Stimulated activated CD4-positive, alpha-beta T cell treated with anti-CD3 and anti-CD28 coated beads, Interleukin-12 subunit alpha, Interleukin-12 subunit beta, amount 100 ng/mL, for 24 hours (primary cell): Measurements from ENCODE around the gene VPS26B.
"Not testable (repeated sequence)": the region's sequence is repeated elsewhere in the genome, so short reads cannot be mapped to it uniquely, and the experiment has no call there.

Experiments
- DNase-seq, 2 experiments: peaks; one replicate each; pipeline ENCODE4 v3.0.0-alpha.2; 2020; ENCODE audit warnings: low read depth in 2 of 2

The VPS26B gene

DNA sequence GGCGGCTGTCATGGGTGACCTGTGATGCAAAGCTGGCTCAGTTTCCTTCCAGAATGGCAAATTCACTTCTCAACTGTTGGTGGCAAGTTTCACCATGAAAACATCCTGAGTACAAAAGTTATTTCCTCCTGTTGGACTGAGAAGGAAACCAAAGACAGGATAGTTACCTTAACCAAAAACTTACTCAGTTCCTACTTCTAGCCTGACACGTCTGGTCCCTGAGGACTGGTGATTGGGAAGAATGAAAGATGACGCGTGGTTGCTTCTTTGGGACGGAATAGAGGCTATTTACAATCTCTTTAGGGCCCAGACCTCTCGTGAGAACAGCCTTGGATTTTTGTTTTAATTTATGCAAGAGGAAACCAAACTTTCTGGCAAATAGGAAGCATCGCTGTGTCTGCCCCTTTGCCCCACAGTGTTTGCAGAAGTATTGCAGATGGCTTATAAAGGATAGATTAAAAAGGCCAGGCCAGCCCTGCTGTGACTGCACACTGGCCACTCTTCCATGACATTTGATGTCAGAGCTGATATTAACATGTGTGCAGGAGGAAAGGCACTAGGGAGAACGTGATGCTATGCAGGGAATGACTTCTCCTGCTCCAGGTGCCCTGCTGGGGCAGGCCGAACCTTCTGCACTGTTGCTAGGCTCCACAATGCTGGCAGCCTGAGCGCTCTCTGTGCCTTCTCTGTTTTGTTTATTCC lies 7.6 kb downstream of the VPS26B start:
- DNase-seq: no peak

DNA sequence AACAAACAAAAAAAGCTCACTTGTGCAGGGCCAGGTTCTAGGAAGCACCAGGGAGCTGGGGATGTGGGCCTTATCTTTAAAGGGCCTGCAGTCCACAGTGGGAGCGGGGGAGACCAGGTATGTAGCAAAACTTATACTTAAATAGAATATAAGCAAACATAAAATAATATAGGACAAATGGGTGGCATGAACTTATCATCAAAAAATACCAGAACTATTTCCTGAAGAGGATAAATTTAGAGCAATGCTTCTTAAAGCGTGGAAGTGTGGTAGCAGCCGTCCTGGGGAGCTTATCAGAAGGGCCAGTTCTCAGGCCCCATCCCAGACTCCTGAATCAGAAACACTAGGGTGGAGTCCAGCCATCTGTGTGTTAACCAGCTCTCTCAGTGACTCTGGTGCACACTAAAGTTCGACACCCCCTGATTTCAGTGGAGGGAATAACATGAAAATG lies 9.3 kb downstream of the VPS26B start:
- DNase-seq: no peak

- no peak for DNase-seq
These were observed 10.9 kb downstream of the VPS26B start for GRCh38 chr11:134235399-134235798.

DNA sequence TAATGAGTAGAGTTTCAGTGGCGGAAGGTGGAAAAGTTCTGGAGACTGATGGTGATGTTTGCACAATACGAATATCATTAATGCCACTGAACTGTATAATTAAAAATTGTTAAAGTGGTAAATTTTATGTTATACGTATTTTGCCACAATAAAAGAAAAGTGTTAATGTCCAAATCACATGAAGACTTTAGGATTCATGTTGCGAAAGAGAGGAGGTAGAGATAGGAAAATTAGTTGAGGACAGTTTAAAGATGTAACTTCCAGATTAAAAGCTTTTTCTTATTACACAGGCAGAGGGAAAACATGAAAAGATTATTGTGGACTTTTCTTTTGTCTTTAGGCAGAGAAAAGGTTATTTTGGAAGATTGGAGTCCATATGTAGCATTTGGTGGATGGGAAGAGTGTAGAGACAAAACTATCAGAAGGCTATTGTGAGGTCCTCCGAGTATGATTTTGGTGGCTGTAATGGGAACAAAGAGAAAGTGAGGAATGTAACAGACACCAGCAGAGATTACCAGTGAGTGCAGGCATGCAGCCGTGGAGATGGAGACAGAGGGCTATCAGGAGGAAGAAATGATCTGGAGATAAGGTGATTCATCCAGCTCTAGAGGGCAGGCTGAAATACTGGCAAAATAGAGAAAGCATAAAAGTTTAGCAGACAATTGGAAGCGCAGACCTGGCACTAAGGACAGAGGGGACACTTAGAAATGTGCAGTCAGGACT lies 12.5 kb downstream of the VPS26B start:
- DNase-seq: no peak

DNA sequence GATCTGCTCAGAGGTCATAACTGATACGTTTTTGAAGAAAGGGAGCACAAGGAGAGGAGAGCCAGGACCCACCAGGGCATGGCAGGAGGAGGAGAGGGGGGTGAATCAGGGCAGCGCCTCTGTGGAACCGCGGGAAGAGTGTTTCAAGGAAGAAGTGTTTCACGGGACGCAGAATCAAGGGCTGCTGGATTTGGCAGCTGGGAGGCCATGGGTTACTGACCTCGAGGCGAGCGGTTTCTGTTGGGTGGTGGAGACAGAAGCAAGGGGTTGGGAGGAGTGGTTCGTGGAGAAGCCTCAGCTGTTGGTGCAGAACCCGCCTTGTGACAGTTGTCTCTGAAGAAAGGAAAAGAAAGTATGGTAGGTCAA lies 13.1 kb downstream of the VPS26B start:
- no peak for DNase-seq

DNA sequence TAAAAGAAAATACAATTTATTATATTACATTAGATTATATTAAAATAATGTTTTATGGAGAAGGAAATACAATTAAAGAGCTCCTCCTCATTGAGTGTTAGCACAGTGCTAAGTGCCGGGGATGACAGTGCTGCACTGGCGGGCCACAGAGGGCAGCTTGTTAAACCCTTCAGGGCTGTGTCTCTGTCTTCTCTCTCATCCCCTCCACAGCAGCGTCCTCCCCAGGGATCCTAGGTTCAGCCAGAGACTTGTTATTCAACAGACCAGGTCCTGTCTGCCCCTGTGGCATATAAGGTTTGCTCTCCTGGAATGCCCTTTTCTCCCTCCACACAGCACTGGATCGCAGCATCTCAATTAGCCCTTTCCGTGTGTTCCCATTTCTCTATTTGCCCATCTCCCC lies 14.5 kb downstream of the VPS26B start:
- DNase-seq: no peak

- no peak for DNase-seq
These were observed 16.1 kb downstream of the VPS26B start for GRCh38 chr11:134240592-134240991.

GRCh38 chr11:134242376-134242775 lies 17.9 kb downstream of the VPS26B start:
- DNase-seq: no peak

- no peak for DNase-seq
These were observed 19.4 kb downstream of the VPS26B start for GRCh38 chr11:134243913-134244312.

DNA sequence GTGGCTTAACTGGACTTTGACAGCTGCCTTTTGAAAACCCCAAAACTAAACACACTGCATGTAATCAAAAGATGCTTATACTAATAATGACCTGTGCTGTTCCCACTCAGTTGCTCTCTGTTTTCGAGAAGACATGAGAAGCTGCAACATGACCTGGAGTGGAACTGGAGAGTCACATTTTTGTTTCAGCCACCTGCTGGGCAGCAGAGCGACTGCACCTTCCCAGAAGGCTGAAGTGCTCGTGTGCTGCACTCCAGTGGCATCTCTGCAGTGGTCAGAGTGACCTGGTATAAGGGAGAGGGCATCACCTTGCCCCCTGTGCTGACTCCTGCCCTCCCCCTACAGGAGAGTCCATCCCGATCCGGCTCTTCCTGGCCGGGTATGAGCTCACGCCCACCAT lies 20.1 kb downstream of the VPS26B start:
- DNase-seq: no peak

DNA sequence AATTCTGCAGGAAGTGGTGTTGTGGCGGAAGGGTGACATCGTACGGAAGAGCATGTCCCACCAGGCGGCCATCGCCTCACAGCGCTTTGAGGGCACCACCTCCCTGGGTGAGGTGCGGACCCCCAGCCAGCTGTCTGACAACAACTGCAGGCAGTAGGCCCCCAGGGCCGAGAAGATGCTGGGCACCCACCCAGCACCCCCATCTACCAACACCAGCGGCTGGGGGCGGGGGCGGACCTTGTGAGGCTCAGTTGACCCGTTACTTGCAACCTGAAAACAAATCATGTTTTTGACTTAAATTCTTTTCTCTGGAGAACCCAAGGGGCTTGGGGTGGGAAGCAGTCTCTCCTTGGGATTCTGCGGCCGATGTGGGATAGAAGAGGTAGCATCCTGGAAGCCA lies 21.0 kb downstream of the VPS26B start:
- DNase-seq: no peak

DNA sequence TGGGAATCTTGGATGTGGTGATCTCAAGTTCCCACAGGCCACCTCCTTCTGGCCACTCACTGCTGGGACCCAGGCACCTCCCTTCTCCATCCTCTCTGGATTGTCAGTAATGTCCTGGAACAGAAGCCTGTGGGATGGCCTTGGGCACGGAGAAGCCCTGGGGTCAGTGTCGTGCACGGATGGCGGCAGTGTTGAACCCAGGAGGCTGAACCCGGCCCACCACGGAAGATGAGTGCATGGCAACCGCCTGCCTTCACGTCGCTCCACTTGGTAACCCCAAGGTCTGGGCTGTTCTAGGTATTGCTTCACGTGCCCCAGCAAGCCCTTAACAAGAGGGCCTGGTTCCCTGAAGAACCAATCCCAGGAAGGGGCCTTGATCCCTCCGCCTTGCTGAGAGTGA lies 21.6 kb downstream of the VPS26B start:
- no peak for DNase-seq

DNA sequence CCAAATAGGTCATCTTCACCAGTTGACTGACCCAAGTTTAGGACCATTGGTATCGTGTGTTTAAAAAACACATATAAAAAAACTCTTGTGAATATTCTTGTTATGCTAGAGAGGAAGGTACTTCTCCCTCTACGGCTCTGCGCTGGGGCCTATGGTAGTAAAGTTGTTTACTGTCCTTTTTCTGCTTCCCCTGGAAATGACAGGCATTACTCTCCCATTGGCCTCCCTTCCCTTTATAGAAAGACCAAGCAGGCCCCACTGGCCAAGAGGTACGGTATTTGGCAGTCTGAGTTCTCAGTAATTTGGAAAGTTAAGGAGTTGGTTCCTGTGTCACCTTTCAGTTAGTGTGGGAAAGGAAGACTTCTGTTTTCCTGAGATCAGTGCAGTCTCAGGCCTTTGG lies 22.2 kb downstream of the VPS26B start:
- DNase-seq: no peak

DNA sequence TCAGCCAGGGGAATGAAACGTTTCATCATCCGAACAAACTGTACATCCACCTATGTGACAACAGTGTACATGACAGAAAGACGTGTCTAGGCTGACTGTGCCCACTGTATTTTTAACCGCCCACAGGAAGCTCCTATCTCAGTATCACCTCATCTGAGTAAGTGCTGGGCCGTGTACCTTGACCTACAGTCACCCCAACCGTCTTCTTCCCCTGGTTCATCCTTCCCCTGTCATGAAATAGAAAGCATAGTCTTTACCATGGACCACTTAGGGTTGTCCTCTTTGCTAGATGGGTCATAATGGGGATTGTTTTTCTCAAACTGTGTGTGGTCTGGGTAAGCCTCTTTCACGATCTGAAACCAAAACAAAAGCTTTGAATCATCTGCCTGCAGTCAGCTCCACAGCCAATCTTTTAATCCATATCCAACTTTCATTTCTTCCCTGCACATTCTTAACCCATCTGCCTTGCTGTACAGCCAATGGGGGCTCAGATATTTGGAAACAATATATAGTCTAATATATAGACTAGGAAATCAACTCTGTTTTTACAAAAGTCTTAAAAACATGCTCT lies 24.5 kb downstream of the VPS26B start:
- no peak for DNase-seq

- DNase-seq: no peak
These were observed 25.8 kb downstream of the VPS26B start for GRCh38 chr11:134250246-134250645.

GRCh38 chr11:134250675-134251074 lies 26.2 kb downstream of the VPS26B start:
- DNase-seq: no peak

DNA sequence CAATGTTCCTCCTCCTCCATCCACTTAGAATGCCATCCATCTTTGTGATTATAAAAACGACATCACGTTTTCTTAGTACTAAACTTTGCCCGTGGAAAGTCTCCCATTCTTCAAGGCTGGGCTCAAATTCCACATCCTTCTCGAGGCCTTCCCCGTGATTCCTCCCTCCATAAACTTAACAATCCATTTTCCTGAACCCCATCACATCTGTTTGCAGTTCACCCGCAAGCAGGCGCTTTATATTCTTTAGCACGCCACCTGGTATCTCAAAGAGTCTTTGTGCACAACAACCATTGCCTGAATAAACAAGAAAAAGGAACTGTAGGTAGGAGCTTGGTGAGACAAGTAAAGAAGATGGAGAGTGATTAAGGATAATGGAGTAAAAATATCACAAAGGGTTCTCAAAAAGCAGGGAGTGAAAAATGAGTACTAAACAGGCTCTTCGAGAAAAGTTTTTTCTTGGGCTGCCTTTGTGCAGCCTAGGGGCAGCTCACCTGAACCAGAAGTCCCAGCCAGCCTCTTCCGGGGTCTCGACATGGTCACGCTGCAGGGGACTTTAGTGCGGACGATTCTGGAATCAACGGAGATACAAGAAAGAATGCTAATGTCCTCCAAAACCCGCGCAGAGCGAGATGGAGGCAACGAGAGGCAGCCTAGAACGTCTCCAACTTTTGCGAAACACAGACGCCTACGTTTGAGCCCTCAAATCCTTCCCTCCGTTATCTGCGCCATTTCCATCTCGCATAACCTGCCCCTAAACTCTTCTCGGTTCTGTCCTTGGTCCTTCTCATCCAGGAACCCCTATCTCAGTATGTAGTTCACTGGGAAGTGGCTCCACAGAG lies 28.1 kb downstream of the VPS26B start:
- DNase-seq: peak in 1 of 2 experiments; percentile 15

GRCh38 chr11:134253188-134253993 lies 28.9 kb downstream of the VPS26B start, which contains the start of the genes ACAD8 and THYN1:
Gene ACAD8 (plus strand): TSS chr11:134253568. CDS start chr11:134253601, 33 bp downstream.
Gene THYN1 (minus strand): TSS chr11:134253352. CDS start chr11:134252882, 470 bp downstream.
- peak; percentile 92 to 93 for DNase-seq

GRCh38 chr11:134254433-134255183 lies 30.1 kb downstream of the VPS26B start:
- no peak for DNase-seq

DNA sequence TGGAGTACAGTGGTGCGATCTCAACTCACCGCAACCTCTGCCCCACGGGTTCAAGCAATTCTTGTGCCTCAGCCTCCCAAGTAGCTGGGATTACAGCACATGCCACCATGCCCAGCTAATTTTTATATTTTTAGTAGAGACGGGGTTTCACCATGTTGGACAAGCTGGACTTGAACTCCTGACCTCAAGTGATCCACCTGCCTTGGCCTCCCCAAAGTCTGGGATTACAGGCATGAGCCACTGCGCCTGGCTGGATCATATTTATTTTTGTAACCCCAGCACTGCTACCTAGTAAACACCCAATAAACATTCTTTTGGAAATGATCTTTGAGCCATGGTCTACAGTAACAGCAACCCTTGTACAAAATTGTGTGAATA lies 30.7 kb downstream of the VPS26B start:
- not testable (repeated sequence) for DNase-seq
